Femur (tissue), 1 donor: Measurements from ENCODE around the gene RIC1.
"Not testable (repeated sequence)": the region's sequence is repeated elsewhere in the genome, so short reads cannot be mapped to it uniquely, and the experiment has no call there.

Source experiments
- DNase-seq: peaks from one replicate; pipeline ENCODE4 v3.0.0-alpha.2; 2017

Gene RIC1

GRCh38 chr9:5736563-5737346 is 107.8 kb downstream of the RIC1 start:
- no peak for DNase-seq

- no peak for DNase-seq
Observed at GRCh38 chr9:5743109-5743508, 114.2 kb downstream of the RIC1 start.

GRCh38 chr9:5748438-5748837 is 119.5 kb downstream of the RIC1 start:
- DNase-seq: no peak

- no peak for DNase-seq
Observed at GRCh38 chr9:5749306-5749705, 120.4 kb downstream of the RIC1 start.

GRCh38 chr9:5750569-5750968 is 121.7 kb downstream of the RIC1 start:
- no peak for DNase-seq

GRCh38 chr9:5756633-5757032 is 127.7 kb downstream of the RIC1 start:
- DNase-seq: no peak

GRCh38 chr9:5760338-5760737 is 131.4 kb downstream of the RIC1 start:
- DNase-seq: no peak

- no peak for DNase-seq
Observed at GRCh38 chr9:5762421-5762820, 133.5 kb downstream of the RIC1 start.

- no peak for DNase-seq
Observed at GRCh38 chr9:5764130-5764868, 135.4 kb downstream of the RIC1 start.

GRCh38 chr9:5767968-5768932 is 139.3 kb downstream of the RIC1 start:
- no peak for DNase-seq

GRCh38 chr9:5773324-5773999 is 144.6 kb downstream of the RIC1 start:
- no peak for DNase-seq

GRCh38 chr9:5778805-5779204 is 149.9 kb downstream of the RIC1 start:
- DNase-seq: no peak

GRCh38 chr9:5779705-5780218 is 150.9 kb downstream of the RIC1 start:
- not testable (repeated sequence) for DNase-seq

GRCh38 chr9:5783420-5783819 is 154.5 kb downstream of the RIC1 start:
- not testable (repeated sequence) for DNase-seq

GRCh38 chr9:5783982-5784381 is 155.1 kb downstream of the RIC1 start:
- DNase-seq: no peak

- no peak for DNase-seq
Observed at GRCh38 chr9:5784526-5785315, 155.8 kb downstream of the RIC1 start.

GRCh38 chr9:5786370-5787127 is 157.6 kb downstream of the RIC1 start:
- no peak for DNase-seq

- no peak for DNase-seq
Observed at GRCh38 chr9:5787220-5787619, 158.3 kb downstream of the RIC1 start.

GRCh38 chr9:5787759-5788302 is 158.9 kb downstream of the RIC1 start:
- no peak for DNase-seq

- DNase-seq: no peak
Observed at GRCh38 chr9:5789489-5789888, 160.6 kb downstream of the RIC1 start.
